Right lung (tissue), 5 donors: ENCODE results near the gene GPR157. TPM values are rescaled to one million over a fixed set of nuclear protein-coding genes. Genes with fewer than 3 reads are reported as not detected.
"Not testable (repeated sequence)": the region's sequence is repeated elsewhere in the genome, so short reads cannot be mapped to it uniquely, and the experiment has no call there.

Source experiments
- DNase-seq, 2 donors: peaks; one replicate each; pipeline ENCODE4 v3.0.0-alpha.2; 2013
- polyA plus RNA-seq, 5 donors: library from polyadenylated mRNA; unstranded; fragments of 120-200 nt; gene quantifications; one replicate each; pipeline versions ENCODE4 v1.2.1 to v1.2.3, GENCODE V29; 2013; ENCODE audit warnings: inconsistent platforms in 1 of 5, low replicate concordance in 1 of 5; ENCODE audit not compliant: insufficient read length in 5 of 5, insufficient read depth in 1 of 5

GPR157 gene
- polyA plus RNA-seq, 5 donors = 13.9 to 34.1 (median 20.2) TPM

- DNase-seq = peak in 1 of 2 donors; percentile 43
These were observed 21.1 kb upstream of the GPR157 start for GRCh38 chr1:9149837-9150581.

- DNase-seq = no peak
These were observed 20.2 kb upstream of the GPR157 start for GRCh38 chr1:9149151-9149550.

GRCh38 chr1:9146156-9146555 lies 17.3 kb upstream of the GPR157 start:
- no peak for DNase-seq

- DNase-seq = no peak
These were observed 16.8 kb upstream of the GPR157 start for GRCh38 chr1:9145714-9146113.

GRCh38 chr1:9145021-9145668 lies 16.2 kb upstream of the GPR157 start:
- DNase-seq = no peak

- not testable (repeated sequence) for DNase-seq
These were observed 15.6 kb upstream of the GPR157 start for GRCh38 chr1:9144494-9144893.

GRCh38 chr1:9143250-9143649 lies 14.3 kb upstream of the GPR157 start:
- DNase-seq = no peak

GRCh38 chr1:9139930-9140329 lies 11.0 kb upstream of the GPR157 start:
- DNase-seq = peak in 1 of 2 donors; percentile 41

GRCh38 chr1:9136932-9137331 lies 8.0 kb upstream of the GPR157 start:
- no peak for DNase-seq

- peak; percentile 93 for DNase-seq
These were observed 6.4 kb upstream of the GPR157 start for GRCh38 chr1:9135073-9135836.

GRCh38 chr1:9133870-9134585 lies 5.1 kb upstream of the GPR157 start:
- peak; percentile 89 to 93 for DNase-seq

GRCh38 chr1:9129266-9130041 lies 552 bp upstream of the GPR157 start:
- peak; percentile 76 to 77 for DNase-seq

- DNase-seq = no peak
These were observed 759 bp downstream of the GPR157 start for GRCh38 chr1:9128166-9128519.

GRCh38 chr1:9127395-9128165 lies 1.3 kb downstream of the GPR157 start:
- no peak for DNase-seq

- no peak for DNase-seq
These were observed 2.4 kb downstream of the GPR157 start for GRCh38 chr1:9126511-9126910.

- not testable (repeated sequence) for DNase-seq
These were observed 3.1 kb downstream of the GPR157 start for GRCh38 chr1:9125847-9126246.

- no peak for DNase-seq
These were observed 3.6 kb downstream of the GPR157 start for GRCh38 chr1:9125325-9125724.

GRCh38 chr1:9124389-9124788 lies 4.5 kb downstream of the GPR157 start:
- DNase-seq = not testable (repeated sequence)

GRCh38 chr1:9123665-9124064 lies 5.2 kb downstream of the GPR157 start:
- DNase-seq = not testable (repeated sequence)
